Fibroblast of peridontal ligament (primary cell): ENCODE measurements around the gene DGKZ.

Source experiments
- DNase-seq: peaks from one replicate; pipeline ENCODE4 v3.0.0-alpha.2; 2010; ENCODE audit errors: extremely low read depth

DGKZ gene

GRCh38 chr11:46392421-46393230, 45.4 kb downstream of the DGKZ start:
- DNase-seq: peak; percentile 70

GRCh38 chr11:46393231-46393616, 46.0 kb downstream of the DGKZ start:
- DNase-seq: no peak

GRCh38 chr11:46393759-46394158, 46.5 kb downstream of the DGKZ start:
- DNase-seq: no peak

- DNase-seq: no peak
These were observed 50.3 kb downstream of the DGKZ start for GRCh38 chr11:46397526-46397925.

- no peak for DNase-seq
These were observed 56.0 kb downstream of the DGKZ start for GRCh38 chr11:46402957-46403902.

- no peak for DNase-seq
These were observed 57.3 kb downstream of the DGKZ start for GRCh38 chr11:46404476-46405017.

- no peak for DNase-seq
These were observed 60.4 kb downstream of the DGKZ start for GRCh38 chr11:46407635-46408034.

GRCh38 chr11:46408407-46408986, 61.2 kb downstream of the DGKZ start:
- no peak for DNase-seq

- peak; percentile 43 for DNase-seq
These were observed 62.8 kb downstream of the DGKZ start for GRCh38 chr11:46410021-46410420.

GRCh38 chr11:46413760-46414465, 66.7 kb downstream of the DGKZ start:
- no peak for DNase-seq

- no peak for DNase-seq
These were observed 67.2 kb downstream of the DGKZ start for GRCh38 chr11:46414466-46414796.

- no peak for DNase-seq
These were observed 67.6 kb downstream of the DGKZ start for GRCh38 chr11:46414879-46415278.

GRCh38 chr11:46417711-46418110, 70.4 kb downstream of the DGKZ start:
- DNase-seq: no peak

- no peak for DNase-seq
These were observed 71.5 kb downstream of the DGKZ start for GRCh38 chr11:46418751-46419150.

GRCh38 chr11:46420513-46420912, 73.2 kb downstream of the DGKZ start:
- no peak for DNase-seq

- DNase-seq: no peak
These were observed 74.1 kb downstream of the DGKZ start for GRCh38 chr11:46421257-46421880.

- peak; percentile 29 for DNase-seq
These were observed 75.3 kb downstream of the DGKZ start for GRCh38 chr11:46422588-46422987.

GRCh38 chr11:46426233-46426991, 79.1 kb downstream of the DGKZ start:
- no peak for DNase-seq

- DNase-seq: no peak
These were observed 80.1 kb downstream of the DGKZ start for GRCh38 chr11:46427364-46427763.

- peak; percentile 65 for DNase-seq
These were observed 82.5 kb downstream of the DGKZ start for GRCh38 chr11:46429717-46430116.
